ENCODE measurements around the gene OR6B2.

GRCh38 chr2:240033330-240033678, 3.1 kb upstream of the OR6B2 start:
- TF ChIP-seq, protein P1, sequence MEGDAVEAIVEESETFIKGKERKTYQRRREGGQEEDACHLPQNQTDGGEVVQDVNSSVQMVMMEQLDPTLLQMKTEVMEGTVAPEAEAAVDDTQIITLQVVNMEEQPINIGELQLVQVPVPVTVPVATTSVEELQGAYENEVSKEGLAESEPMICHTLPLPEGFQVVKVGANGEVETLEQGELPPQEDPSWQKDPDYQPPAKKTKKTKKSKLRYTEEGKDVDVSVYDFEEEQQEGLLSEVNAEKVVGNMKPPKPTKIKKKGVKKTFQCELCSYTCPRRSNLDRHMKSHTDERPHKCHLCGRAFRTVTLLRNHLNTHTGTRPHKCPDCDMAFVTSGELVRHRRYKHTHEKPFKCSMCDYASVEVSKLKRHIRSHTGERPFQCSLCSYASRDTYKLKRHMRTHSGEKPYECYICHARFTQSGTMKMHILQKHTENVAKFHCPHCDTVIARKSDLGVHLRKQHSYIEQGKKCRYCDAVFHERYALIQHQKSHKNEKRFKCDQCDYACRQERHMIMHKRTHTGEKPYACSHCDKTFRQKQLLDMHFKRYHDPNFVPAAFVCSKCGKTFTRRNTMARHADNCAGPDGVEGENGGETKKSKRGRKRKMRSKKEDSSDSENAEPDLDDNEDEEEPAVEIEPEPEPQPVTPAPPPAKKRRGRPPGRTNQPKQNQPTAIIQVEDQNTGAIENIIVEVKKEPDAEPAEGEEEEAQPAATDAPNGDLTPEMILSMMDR (IDR thresholded peaks at IDR 0.05): no peak
- no peak for TF ChIP-seq POLR2A (IDR thresholded peaks at IDR 0.05)

Measured in esophagus squamous epithelium (tissue), 4 donors.